K562 (cell line): ENCODE measurements around the gene MAP2K7. TPM values are rescaled to one million over a fixed set of nuclear protein-coding genes. Genes with fewer than 3 reads are reported as not detected.
A peak's percentile ranks its signal among the peaks of the same experiment; 100 is the strongest.

Experiments used
- ATAC-seq: fragments of 200-7000 bp; cut with Tn5 transposase; 3 replicates; pipeline ENCODE4 v1.9.1; 2020; ENCODE audit warnings: moderate library complexity
- BruUV-seq: library from RNA; stranded (reverse); fragments of 400-500 nt; replicated peaks from 2 replicates; lab custom pipeline; 2021; lab: Mats Ljungman, UMichigan
- CTCF ChIA-PET: fragments of 300-600 bp; formaldehyde crosslinking; extraction: SDS; loops from one replicate; lab custom pipeline; 2021; ENCODE audit warnings: low intra/inter-chr PET ratio; lab: Yijun Ruan, JAX
- POLR2A ChIA-PET: fragments of 300-600, 350-650 bp; sonication (Branson Sonifier 250); formaldehyde crosslinking; extraction: SDS; loops from one replicate; lab custom pipeline; 2021; ENCODE audit warnings: antibody characterized with exemption, inconsistent platforms; lab: Yijun Ruan, JAX
- DNase-seq, 4 experiments: peaks; one replicate each; pipeline versions ENCODE4 v3.0.0 to v3.0.0-alpha.2; 2011 to 2018; ENCODE audit warnings: low spot score in 3 of 4, mixed read lengths in 3 of 4; ENCODE audit errors: extremely low read depth in 1 of 4
- FAIRE-seq: peaks from 2 replicates; lab custom pipeline; 2011; peaks lifted over from hg19 to GRCh38; lab: Jason Lieb, UNC
- H2AFZ ChIP-seq: 2 replicates; pipeline ENCODE4 v1.6.0; 2011; ENCODE audit warnings: low read depth, low read length, control low read depth, inconsistent platforms
- H3K27ac ChIP-seq: fragments of 200-600 bp; 3 replicates; pipeline ENCODE4 v1.8.0; 2011; ENCODE audit warnings: low read depth, mild to moderate bottlenecking, control low read depth, inconsistent platforms, low read length, moderate library complexity, mixed read lengths; ENCODE audit errors: extremely low read depth
- H3K27me3 ChIP-seq, 2 experiments: fragments of 300-600 bp in 1 of 2; 2 replicates in 1 of 2; 3 replicates in 1 of 2; pipeline versions ENCODE4 v1.6.0 to v1.8.0; 2011; ENCODE audit warnings: inconsistent platforms in 2 of 2, low read length in 2 of 2, mild to moderate bottlenecking in 1 of 2, mixed read lengths in 1 of 2, moderate library complexity in 1 of 2; ENCODE audit not compliant: control insufficient read depth in 2 of 2, insufficient read depth in 2 of 2
- H3K36me3 ChIP-seq: fragments of 300-600 bp; 3 replicates; pipeline ENCODE4 v1.8.0; 2011; ENCODE audit warnings: mild to moderate bottlenecking, low read length, inconsistent platforms; ENCODE audit not compliant: control insufficient read depth, insufficient read depth
- H3K4me1 ChIP-seq, 2 experiments: fragments of 200-600 bp in 1 of 2; replicated peaks in 1 of 2; 2 replicates in 1 of 2; 3 replicates in 1 of 2; pipeline versions ENCODE4 v1.5.1 to v1.8.0; 2011; ENCODE audit warnings: inconsistent platforms in 2 of 2, low read length in 2 of 2, mild to moderate bottlenecking in 1 of 2, mixed read lengths in 1 of 2, moderate library complexity in 1 of 2; ENCODE audit not compliant: control insufficient read depth in 2 of 2, insufficient read depth in 2 of 2
- H3K4me2 ChIP-seq: 2 replicates; pipeline ENCODE4 v1.6.1; 2011; ENCODE audit warnings: low read length, control low read depth, inconsistent platforms, mixed read lengths; ENCODE audit not compliant: insufficient read depth
- H3K4me3 ChIP-seq: fragments of 200-600 bp; sonication (generic), shearing (Covaris generic); 2 replicates; pipeline ENCODE4 v1.5.1; 2016; ENCODE audit warnings: control low read depth, inconsistent platforms
- H3K79me2 ChIP-seq: fragments of 200-600 bp; 3 replicates; pipeline ENCODE4 v1.8.0; 2011; ENCODE audit warnings: low read length, inconsistent platforms; ENCODE audit not compliant: control insufficient read depth, insufficient read depth
- H3K9ac ChIP-seq, 2 experiments: 2 replicates each; pipeline versions ENCODE4 v1.6.0 to v1.6.1; 2011; ENCODE audit warnings: low read depth in 2 of 2, low read length in 2 of 2, control low read depth in 1 of 2, inconsistent platforms in 1 of 2, mild to moderate bottlenecking in 1 of 2, mixed read lengths in 1 of 2; ENCODE audit not compliant: insufficient read depth in 1 of 2
- H3K9me1 ChIP-seq: one replicate; pipeline ENCODE4 v1.6.0; 2011; ENCODE audit warnings: inconsistent platforms, mild to moderate bottlenecking, low read length, moderate library complexity; ENCODE audit not compliant: control insufficient read depth, insufficient read depth
- H3K9me3 ChIP-seq: replicated peaks from 2 replicates; pipeline ENCODE4 v1.5.1; 2011; ENCODE audit warnings: low read depth, low read length, inconsistent platforms; ENCODE audit not compliant: control insufficient read depth, insufficient read depth
- H4K20me1 ChIP-seq: replicated peaks from 2 replicates; pipeline ENCODE4 v1.6.1; 2011; ENCODE audit warnings: low read length, inconsistent platforms, mixed read lengths; ENCODE audit not compliant: control insufficient read depth, insufficient read depth
- HNRNPL ChIP-seq: fragments of 200-400 bp; formaldehyde crosslinking; IDR thresholded peaks from 2 replicates; pipeline ENCODE4 v1.6.1; 2017; ENCODE audit warnings: low read depth, mild to moderate bottlenecking, low read length
- POLR2B ChIP-seq: fragments of 450-650 bp; IDR thresholded peaks from 2 replicates; pipeline ENCODE4 v1.6.1; 2018; ENCODE audit warnings: low read depth; ENCODE audit not compliant: partially characterized antibody
- TFAP4 ChIP-seq: sonication (generic); formaldehyde crosslinking; IDR thresholded peaks from 2 replicates; pipeline ENCODE4 v1.8.0; 2022; ENCODE audit warnings: missing genetic modification reagents, mild to moderate bottlenecking, moderate library complexity, borderline replicate concordance
- WGBS: fragments of 100-300 bp; shearing (Covaris generic); methylation state at CpG from one replicate; pipeline ENCODE4 v1.1.6; 2016; ENCODE audit warnings: low coverage, mixed read lengths; ENCODE audit not compliant: insufficient coverage; ENCODE audit errors: missing lambda C conversion rate; 5-methylcytosine and 5-hydroxymethylcytosine counted together
- in situ Hi-C: fragments of 300-500 bp; cut with MboI; formaldehyde crosslinking; loops from 4 replicates; pipeline ENCODE4 v1.15.0; 2018; ENCODE audit warnings: inconsistent platforms, mixed read lengths
- intact Hi-C: fragments of 100-400 bp; cut with micrococcal nuclease; formaldehyde crosslinking; loops from 2 replicates; pipeline ENCODE4 v1.14.2; 2022
- polyA plus RNA-seq, 8 experiments: library from polyadenylated mRNA; depleted of rRNA in 4 of 8; stranded (reverse) in 5 of 8; unstranded in 3 of 8; fragments of >200 nt; fragmentation: Nextera tagmentation in 2 of 8; fragmentation: Illumina TruSeq in 1 of 8; extraction: Ambion mirVana in 2 of 8; extraction: Trizol in 1 of 8; gene quantifications; 2 replicates each; pipeline versions ENCODE4 v1.2.1 to v1.2.3, GENCODE V29; 2011 to 2014; ENCODE audit warnings: inconsistent platforms in 1 of 8, missing spikeins in 1 of 8
- total RNA-seq, 7 experiments: library from RNA; depleted of rRNA in 6 of 7; stranded (reverse); fragments of >200 nt in 6 of 7; fragmentation: Illumina TruSeq in 2 of 7; extraction: Trizol in 2 of 7; gene quantifications; 2 replicates each; pipeline versions ENCODE4 v1.2.1 to v1.2.3, GENCODE V29; 2011 to 2021; ENCODE audit warnings: low replicate concordance in 1 of 7

The MAP2K7 gene
- total and polyA plus RNA-seq, 9 of the 15 experiments (the other 6 are each of a cell fraction or from before 2014, with no cell fraction given): 0.51 to 45.8 (median 14.1) TPM

- 87% methylated on average over 7 of the region's 7 CpGs for WGBS
- no TSS peak for BruUV-seq
- peaks cover 37% of the 10 kb centered on the region for H3K79me2 ChIP-seq
- H3K9me3 ChIP-seq: no peaks in the 10 kb centered on the region
- H3K9ac ChIP-seq: no peak overlapping the region
- FAIRE-seq (no peak), ATAC-seq (no peak), DNase-seq (no peak)
- H3K4me2 ChIP-seq: no peak overlapping the region
- H3K27ac ChIP-seq: no peak overlapping the region
- H3K4me1 ChIP-seq: peaks cover 13 to 50% of the 10 kb centered on the region in 2 experiments; a peak in 4 of 5 replicates
- H3K27me3 ChIP-seq: no peaks in the 10 kb centered on the region
- ChIA-PET POLR2A (interaction anchor here (0.5 to 5.3 kb wide), 8 partner anchors 11 to 890 kb away, joined by 3 to 72 read pairs (median 5); partner anchors contain the start of genes LRRC8E and SNAPC2), CTCF (interaction anchor here (1.2 kb wide), 1 partner anchor 48 kb away, joined by 3 read pairs; no protein-coding TSS in a partner anchor)
- H3K9me1 ChIP-seq: peaks cover 7% of the 10 kb centered on the region
- intact Hi-C loops (no loop called here), in situ Hi-C loops (no loop called here)
- no peaks in the 10 kb centered on the region for H4K20me1 ChIP-seq
- H2AFZ ChIP-seq: no peak overlapping the region
- TF ChIP-seq TFAP4 (CRISPR knock-in tag) (no peak), POLR2B (peak; percentile 21), HNRNPL (no peak)
- peaks cover 35% of the 10 kb centered on the region; the same call in 2 of the 3 replicates for H3K36me3 ChIP-seq
- no peak overlapping the region for H3K4me3 ChIP-seq
Observed at GRCh38 chr19:7901337-7901736, 2.3 kb upstream of the MAP2K7 start.
